Urinary bladder (tissue), 4 donors: Measurements from ENCODE around the gene HOXB4. TPM values are rescaled to one million over a fixed set of nuclear protein-coding genes. Genes with fewer than 3 reads are reported as not detected.

ENCODE experiments used
- DNase-seq: peaks from one replicate; pipeline ENCODE4 v3.0.0-alpha.2; 2015; ENCODE audit errors: extremely low spot score
- H3K27ac ChIP-seq: one replicate; pipeline ENCODE4 v1.5.1; 2013; ENCODE audit warnings: low read depth, mild to moderate bottlenecking, moderate library complexity
- H3K36me3 ChIP-seq: one replicate; pipeline ENCODE4 v1.6.1; 2013; ENCODE audit warnings: mild to moderate bottlenecking, moderate library complexity; ENCODE audit not compliant: insufficient read depth
- H3K4me1 ChIP-seq: one replicate; pipeline ENCODE4 v1.6.1; 2013; ENCODE audit warnings: mild to moderate bottlenecking, moderate library complexity; ENCODE audit not compliant: insufficient read depth
- H3K4me3 ChIP-seq: one replicate; pipeline ENCODE4 v1.5.1; 2013; ENCODE audit warnings: low read depth, low read length
- WGBS: extraction: QIAGEN DNeasy Blood & Tissue Kit; methylation state at CpG from one replicate; pipeline ENCODE4 v1.1.7; 2013; 5-methylcytosine and 5-hydroxymethylcytosine counted together
- polyA plus RNA-seq: library from polyadenylated mRNA; stranded (reverse); fragments of 200-250 nt; gene quantifications from one replicate; pipeline ENCODE4 v1.2.3, GENCODE V29; 2013
- total RNA-seq: library from RNA; depleted of rRNA; stranded (reverse); fragments of >200 nt; gene quantifications from one replicate; pipeline ENCODE4 v1.2.3, GENCODE V29; 2014
- donor health status: healthy with polysubstance abuse.
- donor health status: healthy.

HOXB4 gene
- total and polyA plus RNA-seq, 2 donors = 2.0 to 2.1 TPM

GRCh38 chr17:48563385-48563838 lies 14.7 kb downstream of the HOXB4 start:
- H3K4me3 ChIP-seq = no peak overlapping the region
- no peaks in the 10 kb centered on the region for H3K36me3 ChIP-seq
- 56% methylated on average over 6 of the region's 6 CpGs for WGBS
- no peak overlapping the region for H3K27ac ChIP-seq
- DNase-seq = no peak
- peaks cover 4% of the 10 kb centered on the region for H3K4me1 ChIP-seq

DNA sequence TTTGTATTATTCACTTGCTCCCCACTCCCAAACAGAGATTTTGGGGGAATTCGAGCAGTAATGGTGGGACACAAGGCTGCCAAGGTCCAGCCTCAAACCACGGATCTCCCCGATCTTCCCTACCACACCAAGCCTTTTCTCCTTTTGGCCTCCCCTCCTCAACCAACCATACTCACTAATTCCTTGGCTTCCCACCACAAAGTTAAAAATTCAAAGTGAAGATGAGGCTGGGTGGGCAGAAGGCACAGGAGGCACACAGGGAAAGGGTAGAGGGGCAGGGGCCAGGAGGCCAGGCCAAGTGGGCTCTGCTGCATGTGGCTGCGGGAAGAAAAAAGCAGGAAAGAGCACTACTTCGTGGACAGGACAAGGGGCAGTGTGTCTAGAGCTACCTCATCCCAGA lies 15.2 kb downstream of the HOXB4 start:
- Histone ChIP-seq H3K4me1 (peaks cover 4% of the 10 kb centered on the region), H3K27ac (no peak overlapping the region), H3K36me3 (no peaks in the 10 kb centered on the region), H3K4me3 (no peak overlapping the region)
- WGBS = 68% methylated on average over 5 of the region's 5 CpGs
- DNase-seq = no peak

DNA sequence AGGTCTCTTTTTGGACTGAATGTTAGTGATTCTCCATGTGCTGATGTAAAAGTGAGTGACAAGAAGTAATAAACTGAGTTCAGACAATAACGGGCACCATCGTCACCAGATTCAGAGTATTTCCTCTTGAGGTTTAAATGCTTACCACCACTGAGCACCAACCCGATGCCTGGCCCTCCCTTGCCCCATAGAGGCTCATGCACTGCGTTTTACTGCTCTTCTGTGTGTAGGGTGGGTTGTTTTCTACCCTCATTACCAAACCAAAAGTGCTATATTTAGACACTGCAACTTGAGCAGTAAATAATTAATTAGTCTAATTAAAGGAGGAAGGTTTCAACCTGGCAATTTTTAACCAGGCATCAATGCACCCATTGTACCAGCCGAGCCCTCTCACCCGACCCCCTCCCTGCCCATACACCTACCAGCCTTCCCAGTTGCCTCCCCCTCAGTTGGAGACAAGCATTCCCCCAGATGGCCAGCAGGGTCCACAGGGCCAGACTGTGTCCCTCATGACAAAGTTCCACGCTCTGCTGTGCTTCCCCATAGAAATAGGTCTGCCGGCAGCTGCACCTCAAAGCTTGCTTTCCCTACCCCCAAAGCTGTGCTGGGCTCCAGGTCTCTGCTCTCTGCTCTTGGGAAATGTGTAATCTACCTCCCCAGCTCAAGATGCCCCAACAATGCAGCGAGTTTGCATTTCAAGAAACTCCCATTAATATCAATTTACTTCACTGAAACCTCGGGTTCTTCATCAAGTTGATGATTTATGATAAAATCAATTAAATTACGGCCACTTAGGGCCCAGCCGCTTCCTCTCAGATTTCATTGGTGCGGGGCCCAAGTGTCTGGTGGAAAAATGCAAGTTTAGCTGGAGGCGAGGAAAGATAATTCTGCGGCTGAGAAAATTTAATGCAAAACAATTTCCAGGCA lies 16.0 kb downstream of the HOXB4 start:
- Histone ChIP-seq H3K4me1 (peaks cover 4% of the 10 kb centered on the region), H3K4me3 (no peak overlapping the region), H3K36me3 (no peaks in the 10 kb centered on the region), H3K27ac (peak overlapping the region; percentile 34)
- WGBS = 69% methylated on average over 15 of the region's 15 CpGs
- no peak for DNase-seq

DNA sequence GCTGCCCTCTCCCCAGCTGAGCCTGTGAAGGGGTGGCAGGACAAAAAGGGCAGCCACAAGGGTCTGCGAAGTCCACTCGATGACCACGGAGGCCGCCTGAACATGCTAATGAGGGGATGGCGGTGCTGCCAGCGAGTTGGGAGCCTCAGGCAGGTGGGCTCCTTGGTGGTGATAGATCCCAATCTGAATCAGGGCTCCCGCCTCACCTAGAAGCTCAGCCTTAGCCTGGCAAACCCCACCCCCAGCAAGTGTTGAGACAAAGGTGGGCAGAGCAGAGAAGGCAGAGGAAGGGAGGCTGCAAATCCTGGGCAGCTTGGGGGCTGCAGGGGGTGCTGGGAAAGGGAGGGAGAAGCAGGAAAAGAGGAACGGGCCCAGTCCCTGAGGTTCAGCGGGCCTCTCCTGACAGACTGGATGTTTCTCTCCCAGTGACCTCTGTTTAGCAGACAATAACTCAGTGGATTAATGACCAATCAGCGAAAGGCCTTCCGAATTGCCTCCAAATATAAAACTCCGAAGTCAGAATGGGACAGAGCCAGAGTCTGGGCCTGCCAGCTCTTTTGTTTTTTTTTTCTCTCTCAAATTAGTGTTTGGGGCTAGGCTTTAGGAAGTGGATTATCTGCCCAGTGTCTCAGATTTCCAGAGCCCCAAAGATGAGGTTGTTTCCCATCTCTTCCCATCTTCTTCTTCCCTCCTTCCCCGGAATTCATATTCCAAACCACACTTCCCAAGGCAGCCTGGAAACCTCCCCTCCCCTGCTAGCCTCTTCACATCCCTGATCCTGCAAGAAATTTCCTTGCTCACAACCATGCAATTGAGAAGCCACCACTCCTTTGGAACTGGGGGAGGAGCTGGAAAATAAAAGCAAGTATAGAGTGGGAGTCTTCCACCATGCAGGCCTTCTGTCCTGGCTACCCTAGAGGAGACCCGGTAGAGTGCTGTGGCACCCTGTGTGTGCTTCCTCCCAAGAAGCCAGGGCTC lies 18.0 kb downstream of the HOXB4 start:
- 67% methylated on average over 14 of the region's 14 CpGs for WGBS

DNA sequence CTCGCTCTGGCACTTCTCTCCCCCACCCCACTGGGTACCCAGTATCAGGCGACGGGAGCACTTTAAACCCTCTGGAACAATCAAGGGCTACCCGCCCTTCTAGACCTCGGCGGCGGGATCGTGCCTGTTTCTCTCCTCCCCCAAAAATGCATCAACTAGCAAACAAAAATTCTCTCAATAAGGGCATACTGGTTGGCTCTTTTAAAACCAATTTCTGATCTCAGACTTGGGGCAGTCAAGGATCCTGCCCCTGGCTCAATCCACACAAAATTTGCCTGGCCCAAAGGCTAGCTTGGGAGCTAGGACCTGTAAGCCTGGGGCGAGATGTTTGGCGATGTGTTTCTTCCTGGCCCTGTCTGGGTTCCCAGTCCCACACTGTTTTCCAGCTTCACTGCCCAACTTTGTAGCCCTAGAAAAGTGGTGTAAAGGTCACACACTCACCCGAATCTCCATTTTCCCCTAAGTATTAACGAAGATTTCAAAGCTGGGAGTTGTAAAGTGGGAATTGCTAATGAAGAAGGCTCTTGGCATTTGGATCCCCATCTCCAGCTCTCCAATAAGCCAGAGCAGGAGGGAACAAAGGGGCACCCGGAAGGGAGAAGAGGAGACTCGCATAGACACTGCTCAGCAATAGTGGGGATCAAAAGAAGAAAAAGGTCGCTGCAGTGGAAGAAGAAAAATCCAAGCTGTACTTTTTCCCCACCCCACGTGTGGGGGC lies 18.9 kb downstream of the HOXB4 start:
- Histone ChIP-seq H3K4me1 (peaks cover 2% of the 10 kb centered on the region), H3K36me3 (no peaks in the 10 kb centered on the region), H3K27ac (no peak overlapping the region), H3K4me3 (no peak overlapping the region)
- no peak for DNase-seq
- 74% methylated on average over 16 of the region's 16 CpGs for WGBS

More for the DNA sequence above, 18.0 kb downstream of the HOXB4 start:
- Histone ChIP-seq H3K4me3 (no peak overlapping the region), H3K36me3 (no peaks in the 10 kb centered on the region), H3K4me1 (peaks cover 4% of the 10 kb centered on the region), H3K27ac (no peak overlapping the region)
- no peak for DNase-seq

DNA sequence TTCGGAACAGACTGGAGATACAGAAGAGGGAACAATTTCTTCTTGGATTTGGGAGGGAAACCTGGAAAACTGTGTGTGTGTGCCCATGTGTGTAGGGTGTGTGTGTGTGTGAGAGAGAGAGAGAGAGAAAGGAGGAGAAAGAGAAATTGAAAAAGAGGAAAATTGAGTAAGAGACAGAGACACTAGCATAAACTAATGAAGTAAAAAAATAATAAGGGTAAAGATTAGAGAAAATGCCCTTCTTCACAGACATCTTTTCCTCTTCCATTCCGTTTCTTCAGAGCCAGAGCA lies 19.4 kb downstream of the HOXB4 start:
- no peak overlapping the region for H3K4me3 ChIP-seq
- 82% methylated on average over 2 of the region's 2 CpGs for WGBS
- H3K36me3 ChIP-seq = no peaks in the 10 kb centered on the region
- H3K27ac ChIP-seq = no peak overlapping the region
- no peak for DNase-seq
- H3K4me1 ChIP-seq = peaks cover 2% of the 10 kb centered on the region

DNA sequence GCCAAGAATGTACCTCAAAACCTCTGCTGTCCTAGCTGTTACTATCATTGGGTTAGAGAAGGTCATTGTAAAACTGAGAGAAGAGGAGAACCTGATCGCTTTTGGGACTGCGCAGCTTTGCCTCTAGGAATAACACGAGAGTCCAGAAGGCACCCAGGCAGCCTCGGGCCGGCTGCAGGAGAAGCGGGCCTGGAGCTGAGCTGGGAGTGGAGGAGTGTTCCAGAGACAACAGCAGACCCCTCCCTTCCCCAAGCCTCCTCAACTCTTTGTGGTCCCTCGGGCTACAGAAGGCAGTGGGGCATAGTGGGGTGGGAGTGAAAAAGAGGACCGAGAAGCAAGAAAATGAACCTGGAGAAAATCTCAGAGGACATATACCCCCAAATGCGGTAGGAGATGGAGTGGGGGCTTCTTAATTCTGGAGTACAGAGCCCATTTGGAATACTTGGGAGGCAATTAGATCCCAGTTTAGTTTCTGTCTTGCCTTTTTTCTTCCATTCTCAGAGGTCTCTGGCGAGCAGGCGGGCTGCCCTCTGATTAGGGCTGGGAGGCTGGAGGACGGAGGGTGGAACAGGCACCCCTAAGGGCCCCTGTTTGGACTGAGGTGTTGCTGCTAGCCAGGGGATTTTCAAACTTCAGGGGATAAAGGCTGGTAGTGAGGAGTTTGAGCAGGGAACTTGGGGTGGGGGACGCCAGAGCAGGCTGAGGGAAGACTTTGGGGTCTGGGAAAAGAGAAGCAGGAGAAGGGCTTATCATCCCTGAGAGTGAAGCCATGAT lies 19.9 kb downstream of the HOXB4 start:
- no peak overlapping the region for H3K4me3 ChIP-seq
- no peak for DNase-seq
- H3K4me1 ChIP-seq = peaks cover 2% of the 10 kb centered on the region

DNA sequence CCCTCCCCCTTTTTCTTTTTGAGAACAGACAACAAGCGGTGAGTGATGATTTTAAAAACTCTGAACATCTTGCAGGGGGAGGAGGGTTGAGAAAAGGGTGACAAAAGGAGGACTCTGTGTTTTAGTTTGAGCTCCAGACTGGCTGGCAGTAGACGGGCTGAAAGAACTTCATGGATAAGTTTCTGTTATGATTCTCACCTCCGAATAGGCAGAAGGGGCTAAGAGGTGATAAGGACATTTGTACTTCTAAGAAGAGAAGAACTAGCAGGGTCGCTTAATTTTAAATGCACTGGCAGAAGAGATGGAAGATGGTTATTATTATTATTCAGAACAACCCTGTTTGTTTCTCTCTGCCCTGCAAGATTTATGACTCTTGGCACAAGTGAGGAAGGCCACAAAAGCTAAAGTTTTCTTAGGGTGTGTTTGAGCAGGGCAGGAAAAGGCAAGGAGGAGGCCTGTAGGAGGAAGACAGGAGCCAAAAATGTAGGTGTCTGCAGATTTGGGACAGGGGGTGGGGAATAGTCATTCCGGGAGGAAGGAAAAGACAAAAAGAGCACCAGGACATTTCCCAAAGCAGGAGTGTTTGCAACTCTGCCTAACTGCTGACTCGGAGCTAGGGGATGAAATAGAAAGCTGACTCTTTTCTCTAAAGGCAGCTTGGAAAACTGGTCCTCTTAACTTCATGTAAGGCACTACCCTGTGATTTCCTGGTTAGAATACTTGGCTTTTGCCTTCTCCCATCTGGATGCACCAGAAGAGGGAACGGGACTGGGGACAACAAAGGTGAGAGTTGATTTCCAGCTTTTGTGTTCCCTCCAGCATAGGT lies 21.4 kb downstream of the HOXB4 start:
- H3K4me1 ChIP-seq = peaks cover 4% of the 10 kb centered on the region
- H3K27ac ChIP-seq = peak overlapping the region; percentile 78
- no peak for DNase-seq
- 58% methylated on average over 7 of the region's 7 CpGs for WGBS
- H3K4me3 ChIP-seq = no peak overlapping the region
- H3K36me3 ChIP-seq = no peaks in the 10 kb centered on the region

More for the DNA sequence above, 19.9 kb downstream of the HOXB4 start:
- Histone ChIP-seq H3K36me3 (no peaks in the 10 kb centered on the region), H3K27ac (no peak overlapping the region)
- WGBS = 78% methylated on average over 13 of the region's 13 CpGs

DNA sequence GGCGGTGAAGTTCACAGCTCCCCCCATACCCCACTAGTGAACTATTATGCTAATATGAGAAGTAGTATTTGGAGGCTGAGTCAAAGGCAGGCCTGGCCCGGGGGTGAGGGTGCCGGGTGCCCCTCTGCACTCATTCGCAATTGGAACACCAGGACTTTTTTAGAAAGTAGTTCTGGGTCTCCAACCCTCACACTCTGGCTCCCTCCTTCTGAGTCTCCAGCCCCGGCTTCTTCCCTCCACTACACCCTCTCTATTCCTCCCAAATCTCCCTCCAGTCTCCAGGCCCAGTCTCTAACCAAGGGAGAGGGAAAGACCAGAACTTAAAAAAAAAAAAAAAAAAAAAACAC lies 21.9 kb downstream of the HOXB4 start:
- Histone ChIP-seq H3K4me3 (no peak overlapping the region), H3K4me1 (peaks cover 2% of the 10 kb centered on the region)
- 80% methylated on average over 5 of the region's 5 CpGs for WGBS

GRCh38 chr17:48555258-48556228 lies 22.6 kb downstream of the HOXB4 start:
- Histone ChIP-seq H3K27ac (peak overlapping the region; percentile 46), H3K36me3 (no peaks in the 10 kb centered on the region), H3K4me3 (peak overlapping the region; percentile 20), H3K4me1 (peaks cover 2% of the 10 kb centered on the region)
- peak; percentile 92 for DNase-seq
- 13% methylated on average over 36 of the region's 36 CpGs for WGBS

More for the DNA sequence above, 21.9 kb downstream of the HOXB4 start:
- Histone ChIP-seq H3K36me3 (no peaks in the 10 kb centered on the region), H3K27ac (peak overlapping the region; percentile 46)
- DNase-seq = no peak
